GM12878 (cell line): Measurements from ENCODE around the gene BAG5.

Experiments used
- BHLHE40 ChIP-seq, 2 experiments: fragments of 450-650 bp in 1 of 2; IDR thresholded peaks; 2 replicates each; pipeline ENCODE4 v1.6.1; 2011 to 2017; ENCODE audit warnings: low read depth in 2 of 2, borderline replicate concordance in 1 of 2, improper control_type of control experiment in 1 of 2, low read length in 1 of 2, mild to moderate bottlenecking in 1 of 2
- CHD4 ChIP-seq: fragments of 200-600 bp; sonication (generic); IDR thresholded peaks from 2 replicates; pipeline ENCODE4 v1.6.1; 2016; ENCODE audit warnings: mild to moderate bottlenecking
- CREB1 ChIP-seq: IDR thresholded peaks from 2 replicates; pipeline ENCODE4 v1.6.1; 2012; ENCODE audit warnings: low read depth, mild to moderate bottlenecking, inconsistent platforms
- ETV6 ChIP-seq, 2 experiments: fragments of 450-650 bp in 1 of 2; IDR thresholded peaks in 1 of 2; conservative IDR thresholded peaks in 1 of 2; 2 replicates each; pipeline ENCODE4 v1.6.1; 2014; ENCODE audit warnings: antibody characterized with exemption in 1 of 2, borderline replicate concordance in 1 of 2, low read depth in 1 of 2, mild to moderate bottlenecking in 1 of 2, moderate library complexity in 1 of 2
- LARP7 ChIP-seq: fragments of 450-650 bp; IDR thresholded peaks from 2 replicates; pipeline ENCODE4 v1.6.1; 2017; ENCODE audit warnings: mild to moderate bottlenecking
- RAD51 ChIP-seq: fragments of 450-650 bp; IDR thresholded peaks from 2 replicates; pipeline ENCODE4 v1.6.1; 2016; ENCODE audit warnings: moderate library complexity, mild to moderate bottlenecking, inconsistent platforms
- RCOR1 ChIP-seq: conservative IDR thresholded peaks from 2 replicates; pipeline ENCODE4 v1.6.1; 2012; ENCODE audit warnings: low read depth, low read length, improper control_type of control experiment
- SMC3 ChIP-seq: IDR thresholded peaks from 2 replicates; pipeline ENCODE4 v1.6.1; 2011; ENCODE audit warnings: low read length, improper control_type of control experiment, borderline replicate concordance
- SREBF2 ChIP-seq: IDR thresholded peaks from 2 replicates; pipeline ENCODE4 v1.6.1; 2012; ENCODE audit warnings: mild to moderate bottlenecking, low read length
- TAF1 ChIP-seq: IDR thresholded peaks from 2 replicates; pipeline ENCODE4 v1.6.1; 2011; ENCODE audit warnings: mild to moderate bottlenecking, low read depth, low read length, borderline replicate concordance
- YY1 ChIP-seq: IDR thresholded peaks from 2 replicates; pipeline ENCODE4 v1.6.1; 2011; ENCODE audit warnings: low read depth, mild to moderate bottlenecking, low read length
- ZNF274 ChIP-seq: IDR thresholded peaks from one replicate; pipeline ENCODE4 v1.8.0; 2011; ENCODE audit not compliant: insufficient read length, insufficient read depth
- TF ChIP-seq, protein P1 (sequence below), 3 experiments: IDR thresholded peaks in 2 of 3; conservative IDR thresholded peaks in 1 of 3; 2 replicates each; pipeline ENCODE4 v1.5.1; 2011; ENCODE audit warnings: low read depth in 3 of 3, low read length in 3 of 3, mild to moderate bottlenecking in 3 of 3, control low read depth in 2 of 3, moderate library complexity in 2 of 3, inconsistent platforms in 1 of 3, mixed read lengths in 1 of 3; ENCODE audit not compliant: control insufficient read depth in 2 of 3, insufficient read depth in 1 of 3; ENCODE audit errors: extremely low read depth in 1 of 3
- TF ChIP-seq, protein P2 (sequence below): fragments of 450-650 bp; IDR thresholded peaks from 2 replicates; pipeline ENCODE4 v1.6.1; 2017; ENCODE audit warnings: mild to moderate bottlenecking, moderate library complexity

DNA sequence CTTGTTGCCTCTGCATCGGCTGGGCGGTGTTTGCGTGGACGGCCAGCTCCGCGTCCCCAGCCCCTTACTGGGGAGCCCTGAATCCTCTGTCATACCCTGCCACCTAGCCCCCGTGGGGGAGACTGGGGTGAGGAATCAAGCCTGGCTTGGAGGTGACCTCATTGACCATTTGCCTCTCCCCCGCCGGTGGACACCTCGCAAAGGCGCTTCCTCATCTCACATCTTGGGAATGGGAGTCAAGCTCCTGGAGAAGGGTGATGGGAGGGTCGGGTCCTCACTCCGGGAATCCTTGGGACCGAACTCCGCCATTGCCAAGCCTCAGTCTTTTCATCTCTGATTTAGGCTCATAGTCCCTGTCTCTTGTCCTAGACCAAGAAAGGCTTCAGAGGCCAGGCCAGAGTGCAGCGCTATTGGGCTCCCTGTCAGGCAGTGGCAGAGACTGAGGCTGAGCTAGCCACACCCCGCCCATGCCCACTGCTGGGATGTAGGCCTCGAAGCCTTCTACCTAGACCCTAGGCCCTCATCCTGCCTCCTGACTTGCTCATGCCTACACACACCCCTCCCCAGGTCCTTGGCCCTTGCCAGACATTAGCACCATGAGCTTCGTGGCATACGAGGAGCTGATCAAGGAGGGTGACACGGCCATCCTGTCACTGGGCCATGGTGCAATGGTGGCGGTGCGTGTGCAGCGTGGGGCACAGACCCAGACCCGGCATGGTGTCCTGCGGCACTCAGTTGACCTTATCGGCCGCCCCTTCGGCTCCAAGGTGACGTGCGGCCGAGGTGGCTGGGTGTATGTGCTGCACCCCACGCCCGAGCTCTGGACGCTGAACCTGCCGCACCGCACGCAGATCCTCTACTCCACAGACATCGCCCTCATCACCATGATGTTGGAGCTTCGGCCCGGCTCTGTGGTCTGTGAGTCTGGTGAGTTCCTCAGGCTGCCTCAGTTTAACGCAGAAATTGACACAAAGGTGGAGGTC lies 32.8 kb downstream of the BAG5 start:
- TF ChIP-seq TAF1 (no peak), ZNF274 (no peak), CREB1 (no peak), RAD51 (no peak), RCOR1 (no peak), ETV6 (conservative IDR thresholded peaks at IDR 0.05 in 1 of 2, IDR thresholded peaks at IDR 0.05 in 1 of 2; ENCODE audit: borderline replicate concordance in 1 of 2, low read depth in 1 of 2) (no peak), LARP7 (no peak; the same call in 1 of the 2 replicates), YY1 (no peak), BHLHE40 (IDR thresholded peaks at IDR 0.05; ENCODE audit: borderline replicate concordance in 1 of 2, low read depth in 2 of 2, low read length in 1 of 2) (no peak; a peak in 1 of 4 replicates), SREBF2 (no peak), CHD4 (no peak), SMC3 (no peak)
- TF ChIP-seq, protein P1, sequence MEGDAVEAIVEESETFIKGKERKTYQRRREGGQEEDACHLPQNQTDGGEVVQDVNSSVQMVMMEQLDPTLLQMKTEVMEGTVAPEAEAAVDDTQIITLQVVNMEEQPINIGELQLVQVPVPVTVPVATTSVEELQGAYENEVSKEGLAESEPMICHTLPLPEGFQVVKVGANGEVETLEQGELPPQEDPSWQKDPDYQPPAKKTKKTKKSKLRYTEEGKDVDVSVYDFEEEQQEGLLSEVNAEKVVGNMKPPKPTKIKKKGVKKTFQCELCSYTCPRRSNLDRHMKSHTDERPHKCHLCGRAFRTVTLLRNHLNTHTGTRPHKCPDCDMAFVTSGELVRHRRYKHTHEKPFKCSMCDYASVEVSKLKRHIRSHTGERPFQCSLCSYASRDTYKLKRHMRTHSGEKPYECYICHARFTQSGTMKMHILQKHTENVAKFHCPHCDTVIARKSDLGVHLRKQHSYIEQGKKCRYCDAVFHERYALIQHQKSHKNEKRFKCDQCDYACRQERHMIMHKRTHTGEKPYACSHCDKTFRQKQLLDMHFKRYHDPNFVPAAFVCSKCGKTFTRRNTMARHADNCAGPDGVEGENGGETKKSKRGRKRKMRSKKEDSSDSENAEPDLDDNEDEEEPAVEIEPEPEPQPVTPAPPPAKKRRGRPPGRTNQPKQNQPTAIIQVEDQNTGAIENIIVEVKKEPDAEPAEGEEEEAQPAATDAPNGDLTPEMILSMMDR (IDR thresholded peaks at IDR 0.05 in 2 of 3, conservative IDR thresholded peaks at IDR 0.05 in 1 of 3; ENCODE audit: control insufficient read depth in 2 of 3, extremely low read depth in 1 of 3, insufficient read depth in 1 of 3, low read depth in 3 of 3, low read length in 3 of 3): no peak
- TF ChIP-seq, protein P2, sequence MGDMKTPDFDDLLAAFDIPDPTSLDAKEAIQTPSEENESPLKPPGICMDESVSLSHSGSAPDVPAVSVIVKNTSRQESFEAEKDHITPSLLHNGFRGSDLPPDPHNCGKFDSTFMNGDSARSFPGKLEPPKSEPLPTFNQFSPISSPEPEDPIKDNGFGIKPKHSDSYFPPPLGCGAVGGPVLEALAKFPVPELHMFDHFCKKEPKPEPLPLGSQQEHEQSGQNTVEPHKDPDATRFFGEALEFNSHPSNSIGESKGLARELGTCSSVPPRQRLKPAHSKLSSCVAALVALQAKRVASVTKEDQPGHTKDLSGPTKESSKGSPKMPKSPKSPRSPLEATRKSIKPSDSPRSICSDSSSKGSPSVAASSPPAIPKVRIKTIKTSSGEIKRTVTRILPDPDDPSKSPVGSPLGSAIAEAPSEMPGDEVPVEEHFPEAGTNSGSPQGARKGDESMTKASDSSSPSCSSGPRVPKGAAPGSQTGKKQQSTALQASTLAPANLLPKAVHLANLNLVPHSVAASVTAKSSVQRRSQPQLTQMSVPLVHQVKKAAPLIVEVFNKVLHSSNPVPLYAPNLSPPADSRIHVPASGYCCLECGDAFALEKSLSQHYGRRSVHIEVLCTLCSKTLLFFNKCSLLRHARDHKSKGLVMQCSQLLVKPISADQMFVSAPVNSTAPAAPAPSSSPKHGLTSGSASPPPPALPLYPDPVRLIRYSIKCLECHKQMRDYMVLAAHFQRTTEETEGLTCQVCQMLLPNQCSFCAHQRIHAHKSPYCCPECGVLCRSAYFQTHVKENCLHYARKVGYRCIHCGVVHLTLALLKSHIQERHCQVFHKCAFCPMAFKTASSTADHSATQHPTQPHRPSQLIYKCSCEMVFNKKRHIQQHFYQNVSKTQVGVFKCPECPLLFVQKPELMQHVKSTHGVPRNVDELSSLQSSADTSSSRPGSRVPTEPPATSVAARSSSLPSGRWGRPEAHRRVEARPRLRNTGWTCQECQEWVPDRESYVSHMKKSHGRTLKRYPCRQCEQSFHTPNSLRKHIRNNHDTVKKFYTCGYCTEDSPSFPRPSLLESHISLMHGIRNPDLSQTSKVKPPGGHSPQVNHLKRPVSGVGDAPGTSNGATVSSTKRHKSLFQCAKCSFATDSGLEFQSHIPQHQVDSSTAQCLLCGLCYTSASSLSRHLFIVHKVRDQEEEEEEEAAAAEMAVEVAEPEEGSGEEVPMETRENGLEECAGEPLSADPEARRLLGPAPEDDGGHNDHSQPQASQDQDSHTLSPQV: no peak
